Peyer's patch (tissue), 4 donors: ENCODE measurements around the gene TCF7L1. TPM values are rescaled to one million over a fixed set of nuclear protein-coding genes. Genes with fewer than 3 reads are reported as not detected.

Experiments
- DNase-seq, 3 donors: peaks; one replicate each; pipeline ENCODE4 v3.0.0-alpha.2; 2017 to 2019
- H3K27ac ChIP-seq, 4 donors: fragments of 200-600 bp; sonication (generic); one replicate each; pipeline ENCODE4 v1.5.1; 2016 to 2019
- H3K27me3 ChIP-seq, 2 donors: fragments of 200-600 bp; sonication (generic); one replicate each; pipeline ENCODE4 v1.5.1; 2019
- H3K36me3 ChIP-seq, 3 donors: fragments of 200-600 bp; sonication (generic); one replicate each; pipeline ENCODE4 v1.5.1; 2016 to 2019
- H3K4me1 ChIP-seq, 4 donors: fragments of 200-600 bp; sonication (generic); one replicate each; pipeline ENCODE4 v1.5.1; 2016 to 2019
- H3K4me3 ChIP-seq, 4 donors: fragments of 200-600 bp; sonication (generic); 1 replicate in 3 of 4; 2 replicates in 1 of 4; pipeline ENCODE4 v1.5.1; 2016 to 2019; ENCODE audit warnings: mild to moderate bottlenecking in 1 of 4
- H3K9me3 ChIP-seq, 4 donors: fragments of 200-600 bp; sonication (generic); one replicate each; pipeline ENCODE4 v1.5.1; 2016 to 2019; ENCODE audit warnings: mild to moderate bottlenecking in 1 of 4
- CTCF ChIP-seq, 6 experiments: fragments of 450-650 bp in 4 of 6; fragments of 200-600 bp in 2 of 6; sonication (generic) in 1 of 6; IDR thresholded peaks; one replicate each; pipeline ENCODE4 v1.5.1; 2017 to 2019; ENCODE audit warnings: antibody characterized with exemption in 6 of 6, mild to moderate bottlenecking in 3 of 6, moderate library complexity in 1 of 6
- POLR2A ChIP-seq, 2 donors: fragments of 450-650 bp; IDR thresholded peaks; one replicate each; pipeline ENCODE4 v1.5.1; 2017; ENCODE audit warnings: antibody characterized with exemption in 2 of 2, mild to moderate bottlenecking in 2 of 2, moderate library complexity in 2 of 2
- total RNA-seq, 4 donors: library from RNA; depleted of rRNA; stranded (reverse); fragments of >200 nt; gene quantifications; one replicate each; pipeline ENCODE4 v1.1.0, GENCODE V29; 2016

The TCF7L1 gene
- total RNA-seq, 4 donors from 2014 or later = 0.35 to 5.8 (median 1.7) TPM

DNA sequence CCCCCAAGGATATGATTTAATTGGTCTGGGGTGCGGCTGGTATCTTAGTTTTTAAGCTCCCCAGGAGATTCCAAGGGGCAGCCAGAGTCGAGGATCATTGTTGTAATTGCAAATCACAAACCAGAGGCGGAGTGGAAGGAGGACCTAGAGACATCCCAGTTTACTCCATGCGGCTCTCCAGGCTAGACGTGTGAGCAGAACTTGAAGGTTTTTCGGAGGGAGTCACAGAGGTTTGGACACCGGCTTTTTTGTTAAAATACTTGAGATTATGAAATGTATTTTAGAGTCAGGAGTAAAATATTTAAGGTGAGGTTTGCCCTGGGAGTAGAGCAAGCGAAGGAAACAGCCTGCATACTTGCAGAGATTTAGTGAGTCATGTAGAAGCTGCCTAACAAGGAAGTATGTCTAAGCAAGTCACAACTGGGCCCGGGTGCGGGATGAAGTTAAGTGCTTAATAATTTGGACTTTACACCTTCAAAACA lies 155.1 kb downstream of the TCF7L1 start:
- H3K4me1 ChIP-seq = no peaks in the 10 kb centered on the region
- peak overlapping the region in 2 of 4 donors; percentile 4 to 55 for H3K27ac ChIP-seq
- no peaks in the 10 kb centered on the region for H3K27me3 ChIP-seq
- TF ChIP-seq POLR2A (IDR thresholded peaks at IDR 0.05) = no peak
- DNase-seq = peak in 2 of 3 donors; percentile 62 to 85
- no peaks in the 10 kb centered on the region for H3K36me3 ChIP-seq
- H3K4me3 ChIP-seq = no peak overlapping the region
- no peaks in the 10 kb centered on the region for H3K9me3 ChIP-seq

DNA sequence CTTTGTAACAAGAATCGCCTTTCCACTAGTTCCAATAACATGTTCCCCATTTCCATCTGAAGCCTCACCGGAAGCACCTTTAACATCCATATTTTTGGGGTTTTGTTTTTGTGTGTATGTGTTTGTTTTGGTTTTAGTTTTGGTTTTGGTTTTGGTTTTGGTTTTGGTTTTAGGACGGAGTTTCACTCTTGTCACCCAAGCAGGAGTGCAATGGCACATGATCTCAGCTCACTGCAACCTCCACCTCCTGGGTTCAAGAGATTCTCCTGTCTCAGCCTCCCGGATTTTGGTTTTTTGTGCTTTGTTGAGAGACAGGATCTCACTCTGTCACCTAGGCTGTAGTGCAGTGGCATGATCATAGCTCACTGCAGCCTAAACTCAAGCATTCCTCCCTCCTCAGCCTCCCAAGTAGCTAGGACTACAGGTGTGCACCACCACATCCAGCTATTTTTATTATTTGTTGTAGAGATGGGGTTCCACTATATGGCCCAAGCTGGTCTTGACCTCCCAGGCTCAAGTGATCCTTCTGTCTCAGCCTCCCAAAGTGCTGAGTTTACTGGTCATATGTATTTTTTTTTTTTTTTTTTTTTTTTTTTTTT lies 158.3 kb downstream of the TCF7L1 start:
- no peak for DNase-seq
- Histone ChIP-seq H3K36me3 (no peaks in the 10 kb centered on the region), H3K27me3 (no peaks in the 10 kb centered on the region), H3K4me3 (no peak overlapping the region), H3K27ac (peak overlapping the region in 1 of 4 donors; percentile 14), H3K9me3 (no peaks in the 10 kb centered on the region), H3K4me1 (no peaks in the 10 kb centered on the region)
- TF ChIP-seq POLR2A (IDR thresholded peaks at IDR 0.05) = no peak

DNA sequence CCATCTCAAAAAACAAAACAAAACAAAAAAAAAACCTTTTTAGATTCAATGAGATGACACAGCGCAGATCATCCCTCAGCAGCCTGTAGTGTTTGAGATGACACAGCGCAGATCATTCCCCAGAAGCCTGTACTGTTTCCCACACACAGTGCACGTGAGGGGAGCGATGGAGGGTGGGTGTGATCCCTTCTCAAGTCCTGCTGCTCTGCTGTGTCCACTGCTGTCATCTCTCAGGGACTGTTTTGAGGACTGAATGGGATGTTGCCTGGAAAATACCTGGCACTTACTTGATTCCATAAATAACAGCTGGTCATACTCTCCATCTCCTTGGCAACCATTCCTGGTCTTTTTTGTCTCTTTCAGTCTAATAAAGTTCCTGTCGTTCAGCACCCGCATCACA lies 168.9 kb downstream of the TCF7L1 start:
- no peak for DNase-seq
- peaks cover 0 to 8% (median 0%) of the 10 kb centered on the region in 4 donors for H3K4me1 ChIP-seq
- no peak overlapping the region for H3K27ac ChIP-seq
- no peak overlapping the region for H3K4me3 ChIP-seq
- no peaks in the 10 kb centered on the region for H3K27me3 ChIP-seq
- H3K9me3 ChIP-seq = no peaks in the 10 kb centered on the region
- TF ChIP-seq CTCF (IDR thresholded peaks at IDR 0.05) (no peak), POLR2A (IDR thresholded peaks at IDR 0.05) (no peak)
- peaks cover 0 to 6% (median 0%) of the 10 kb centered on the region in 3 donors for H3K36me3 ChIP-seq

DNA sequence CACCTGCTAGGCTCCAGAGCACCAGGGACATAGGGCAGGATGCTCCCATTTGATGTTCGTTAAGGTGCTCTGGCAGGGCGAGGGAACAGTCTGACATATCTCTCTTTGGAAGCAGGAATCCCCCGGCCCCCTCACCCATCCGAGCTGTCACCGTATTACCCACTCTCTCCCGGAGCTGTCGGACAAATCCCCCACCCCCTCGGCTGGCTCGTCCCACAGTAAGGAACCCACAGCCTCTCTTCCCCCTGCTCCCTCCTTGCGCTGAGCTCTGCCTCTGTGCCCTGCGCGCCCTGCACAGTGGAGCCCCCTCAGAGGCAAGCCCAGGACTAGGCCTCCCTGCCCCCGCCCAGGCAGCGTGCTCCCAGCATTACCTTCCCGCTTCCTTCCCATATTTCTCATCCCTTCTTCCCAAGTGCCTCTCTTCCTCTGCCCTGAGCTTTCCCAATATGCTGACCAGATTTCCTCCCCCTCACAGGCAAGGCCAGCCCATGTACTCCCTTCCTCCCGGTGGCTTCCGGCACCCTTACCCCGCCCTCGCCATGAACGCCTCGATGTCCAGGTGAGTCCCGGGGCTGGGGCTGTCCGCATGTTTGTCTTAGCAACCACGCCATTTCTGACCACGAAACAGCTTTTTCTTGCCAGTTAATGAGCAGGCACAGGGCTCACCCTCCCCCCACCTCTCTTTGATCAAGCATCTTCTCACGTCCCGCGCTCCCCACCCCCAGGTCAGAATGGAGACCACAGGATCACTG lies 170.8 kb downstream of the TCF7L1 start:
- no peak for DNase-seq

GRCh38 chr2:85307527-85307897 lies 174.3 kb downstream of the TCF7L1 start:
- Histone ChIP-seq H3K27ac (peak overlapping the region in 3 of 4 donors; percentile 80 to 97 (median 95)), H3K27me3 (no peaks in the 10 kb centered on the region), H3K4me1 (peaks cover 0 to 39% (median 9%) of the 10 kb centered on the region in 4 donors), H3K4me3 (peak overlapping the region in 2 of 4 donors; percentile 28 to 44), H3K9me3 (no peaks in the 10 kb centered on the region), H3K36me3 (peaks cover 0 to 6% (median 0%) of the 10 kb centered on the region in 3 donors)
- TF ChIP-seq POLR2A (IDR thresholded peaks at IDR 0.05) (peak in 1 of 2 donors; percentile 54), CTCF (IDR thresholded peaks at IDR 0.05) (no peak)
- peak in 2 of 3 donors; percentile 65 to 68 for DNase-seq

More for the DNA sequence above, 170.8 kb downstream of the TCF7L1 start:
- Histone ChIP-seq H3K4me3 (no peak overlapping the region), H3K27ac (no peak overlapping the region), H3K4me1 (peaks cover 0 to 26% (median 4%) of the 10 kb centered on the region in 4 donors), H3K36me3 (peaks cover 0 to 6% (median 0%) of the 10 kb centered on the region in 3 donors), H3K9me3 (no peaks in the 10 kb centered on the region), H3K27me3 (no peaks in the 10 kb centered on the region)
- TF ChIP-seq POLR2A (IDR thresholded peaks at IDR 0.05) (no peak), CTCF (IDR thresholded peaks at IDR 0.05) (no peak)

GRCh38 chr2:85308201-85308600 lies 175.0 kb downstream of the TCF7L1 start:
- H3K27ac ChIP-seq = peak overlapping the region in 3 of 4 donors; percentile 80 to 97 (median 95)
- TF ChIP-seq CTCF (IDR thresholded peaks at IDR 0.05) (no peak), POLR2A (IDR thresholded peaks at IDR 0.05) (no peak)
- no peaks in the 10 kb centered on the region for H3K27me3 ChIP-seq

More at GRCh38 chr2:85308201-85308600, 175.0 kb downstream of the TCF7L1 start:
- H3K9me3 ChIP-seq = no peaks in the 10 kb centered on the region
- peaks cover 0 to 6% (median 0%) of the 10 kb centered on the region in 3 donors for H3K36me3 ChIP-seq
- peaks cover 0 to 39% (median 9%) of the 10 kb centered on the region in 4 donors for H3K4me1 ChIP-seq
- DNase-seq = no peak
- H3K4me3 ChIP-seq = no peak overlapping the region
